Spinal cord (tissue), 10 donors: ENCODE results near the gene CSNK2B. TPM values are rescaled to one million over a fixed set of nuclear protein-coding genes. Genes with fewer than 3 reads are reported as not detected.
A peak's percentile ranks its signal among the peaks of the same experiment; 100 is the strongest.

Experiments used
- DNase-seq, 6 donors: peaks; one replicate each; pipeline versions ENCODE4 v3.0.0 to v3.0.0-alpha.2; 2013 to 2015; ENCODE audit warnings: low spot score in 6 of 6, low read depth in 4 of 6
- H3K27ac ChIP-seq: one replicate; pipeline ENCODE4 v1.5.1; 2013; ENCODE audit warnings: low read depth, low read length, control low read depth
- H3K27me3 ChIP-seq: one replicate; pipeline ENCODE4 v1.6.1; 2013; ENCODE audit warnings: low read length; ENCODE audit not compliant: control insufficient read depth, insufficient read depth
- H3K36me3 ChIP-seq: one replicate; pipeline ENCODE4 v1.6.1; 2013; ENCODE audit warnings: low read length; ENCODE audit not compliant: control insufficient read depth, insufficient read depth
- H3K4me1 ChIP-seq: one replicate; pipeline ENCODE4 v1.6.1; 2013; ENCODE audit warnings: low read length; ENCODE audit not compliant: control insufficient read depth, insufficient read depth
- H3K4me3 ChIP-seq: one replicate; pipeline ENCODE4 v1.5.1; 2013; ENCODE audit warnings: low read depth, low read length, control low read depth
- H3K9me3 ChIP-seq: one replicate; pipeline ENCODE4 v1.6.1; 2013; ENCODE audit warnings: low read length; ENCODE audit not compliant: control insufficient read depth, insufficient read depth
- WGBS: methylation state at CpG from one replicate; pipeline ENCODE4 v1.1.5; 2013; ENCODE audit warnings: missing lambda C conversion rate; ENCODE audit not compliant: insufficient coverage; 5-methylcytosine and 5-hydroxymethylcytosine counted together
- polyA plus RNA-seq, 2 donors: library from polyadenylated mRNA; unstranded; fragments of 120-200 nt; gene quantifications; one replicate each; pipeline ENCODE4 v1.2.1, GENCODE V29; 2013; ENCODE audit not compliant: insufficient read length in 2 of 2
- total RNA-seq, 2 donors: library from RNA; depleted of rRNA in 1 of 2; stranded (reverse); fragments of 120-200 nt in 1 of 2; fragments of >200 nt in 1 of 2; gene quantifications; one replicate each; pipeline versions ENCODE4 v1.2.3 to v1.2.4, GENCODE V29; 2013 to 2014
- donor health status: healthy.

The CSNK2B gene
- total and polyA plus RNA-seq, 4 donors, result 54.3 to 215 (median 198) TPM

GRCh38 chr6:31697555-31697954 is 31.7 kb downstream of the CSNK2B start:
- Histone ChIP-seq H3K36me3 (peaks cover 67% of the 10 kb centered on the region), H3K27me3 (no peaks in the 10 kb centered on the region)
- WGBS, result 67% methylated on average over 1 of the region's 3 CpGs

DNA sequence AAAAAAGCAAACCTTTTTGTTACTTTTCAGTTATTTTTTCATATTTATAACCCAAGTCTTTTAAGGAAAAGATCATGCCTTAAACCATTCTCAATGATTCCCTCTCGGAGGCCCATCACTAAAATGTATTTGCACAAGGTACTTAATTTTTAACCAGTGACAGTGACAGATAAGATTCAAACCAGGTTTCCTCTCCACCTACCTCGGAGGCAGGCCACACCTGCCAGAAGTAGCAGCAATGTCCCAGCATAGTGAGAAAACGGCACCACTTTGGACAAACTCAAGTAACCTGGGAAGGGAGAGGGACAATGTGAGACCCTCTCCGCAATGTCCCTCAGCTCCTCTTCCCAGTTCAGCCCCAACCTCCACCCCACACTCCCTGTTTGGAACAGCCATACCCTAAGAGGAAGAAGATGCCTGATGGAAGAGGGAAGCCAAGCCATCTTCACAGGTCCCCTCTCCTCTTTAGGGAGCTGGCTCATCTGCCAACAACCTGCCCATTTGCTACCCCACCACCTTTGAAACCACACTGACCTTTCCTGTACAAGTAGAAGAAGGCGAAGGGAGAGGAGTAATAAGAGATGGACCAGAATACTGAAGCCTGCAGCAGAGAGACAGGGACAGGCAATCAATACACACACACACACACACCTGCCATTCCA is 35.0 kb downstream of the CSNK2B start:
- Histone ChIP-seq H3K27me3 (no peaks in the 10 kb centered on the region), H3K9me3 (no peaks in the 10 kb centered on the region), H3K27ac (no peak overlapping the region), H3K36me3 (peaks cover 36% of the 10 kb centered on the region), H3K4me3 (no peak overlapping the region), H3K4me1 (peaks cover 22% of the 10 kb centered on the region)
- DNase-seq, result no peak
- WGBS, result 100% methylated on average over 1 of the region's 5 CpGs

More at GRCh38 chr6:31697555-31697954, 31.7 kb downstream of the CSNK2B start:
- Histone ChIP-seq H3K4me1 (peaks cover 14% of the 10 kb centered on the region), H3K4me3 (no peak overlapping the region), H3K9me3 (no peaks in the 10 kb centered on the region), H3K27ac (no peak overlapping the region)
- no peak for DNase-seq

- peak in 2 of 6 donors; percentile 8 to 39 for DNase-seq
- Histone ChIP-seq H3K4me1 (peaks cover 22% of the 10 kb centered on the region), H3K36me3 (peaks cover 26% of the 10 kb centered on the region), H3K27ac (peak overlapping the region; percentile 100), H3K4me3 (peak overlapping the region; percentile 100), H3K27me3 (no peaks in the 10 kb centered on the region), H3K9me3 (no peaks in the 10 kb centered on the region)
- WGBS, result 20% methylated on average over 6 of the region's 7 CpGs
Measured at GRCh38 chr6:31701666-31702404, 36.0 kb downstream of the CSNK2B start.

- Histone ChIP-seq H3K36me3 (peaks cover 23% of the 10 kb centered on the region), H3K27me3 (no peaks in the 10 kb centered on the region), H3K4me1 (peaks cover 22% of the 10 kb centered on the region), H3K9me3 (no peaks in the 10 kb centered on the region), H3K27ac (peak overlapping the region; percentile 100), H3K4me3 (peak overlapping the region; percentile 100)
- WGBS, result 0% methylated on average over 4 of the region's 10 CpGs
- DNase-seq, result no peak
Measured at GRCh38 chr6:31702405-31702818, 36.5 kb downstream of the CSNK2B start.

DNA sequence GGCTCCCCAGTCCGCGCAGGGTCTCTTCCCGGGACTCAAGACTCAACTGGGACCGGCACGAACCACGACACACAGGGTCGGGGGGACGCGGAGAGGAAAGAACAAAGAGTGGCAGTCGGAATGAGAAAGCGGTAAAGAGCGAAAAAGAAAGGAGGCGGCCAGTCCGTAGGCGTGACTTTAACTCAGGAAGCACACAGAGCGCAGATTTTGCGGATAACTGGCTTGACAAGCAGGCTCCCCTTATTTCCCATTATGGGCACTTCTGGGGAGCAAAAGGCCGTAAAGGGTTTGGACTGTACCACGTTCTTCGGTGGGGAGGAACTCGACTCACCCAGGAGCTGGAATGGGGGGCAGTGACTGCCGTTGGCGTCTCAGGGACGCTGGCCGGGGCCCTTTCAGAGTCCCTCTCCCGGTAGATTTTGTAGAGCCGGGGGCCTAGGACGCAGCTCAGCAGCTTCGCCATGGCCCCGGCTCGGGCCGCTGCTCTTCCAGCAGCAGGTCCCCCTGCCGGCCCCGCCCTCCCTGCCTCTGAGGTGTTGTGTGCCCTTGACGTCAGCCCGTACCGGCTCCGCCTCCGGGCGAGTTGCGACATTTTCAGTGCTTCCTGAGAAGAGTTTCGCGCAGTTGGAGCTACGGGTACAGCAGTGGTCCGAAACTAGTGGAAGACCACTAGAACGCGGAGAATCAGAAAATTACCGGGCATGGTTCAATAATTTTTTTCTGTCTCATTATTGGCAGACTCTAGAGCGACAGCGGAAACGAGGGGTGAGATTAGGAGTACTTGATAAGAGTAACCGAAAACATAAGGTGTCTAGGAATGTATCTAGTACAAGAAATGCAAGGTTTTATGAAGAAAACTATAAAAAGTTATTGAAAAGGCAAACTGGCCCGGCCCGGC is 37.2 kb downstream of the CSNK2B start, which contains the start of gene ABHD16A:
ABHD16A (minus strand) TSS at position 506 of the 898 bp plus-strand sequence; CDS start at position 463, 43 bp downstream.
- Histone ChIP-seq H3K27me3 (no peaks in the 10 kb centered on the region), H3K27ac (peak within 1 kb of the TSS; percentile 100), H3K4me1 (peaks cover 22% of the 10 kb centered on the region), H3K36me3 (peaks cover 20% of the 10 kb centered on the region), H3K9me3 (no peaks in the 10 kb centered on the region), H3K4me3 (peak within 1 kb of the TSS; percentile 100)
- 2% methylated on average over 54 of the region's 54 CpGs for WGBS
- peak; percentile 95 to 100 (median 98) for DNase-seq

DNA sequence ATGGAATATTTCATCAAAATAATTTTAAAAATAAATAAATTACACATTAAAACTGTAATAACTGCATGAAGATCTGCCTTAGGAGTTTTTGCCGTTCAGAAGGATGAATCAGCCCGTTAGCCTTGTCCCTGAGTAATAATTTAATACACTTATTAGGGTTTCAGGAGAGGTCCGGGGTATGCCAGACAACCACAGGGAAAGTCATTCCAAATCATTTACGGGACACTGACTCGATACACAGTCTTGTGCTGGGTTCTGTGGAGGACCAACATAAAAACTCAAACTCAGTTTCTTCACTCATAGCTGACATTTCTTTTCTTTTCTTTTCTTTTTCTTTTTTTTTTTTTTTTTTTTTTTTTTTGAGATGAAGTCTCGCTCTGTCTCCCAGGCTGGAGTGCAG is 40.1 kb downstream of the CSNK2B start:
- Histone ChIP-seq H3K4me3 (no peak overlapping the region), H3K27ac (no peak overlapping the region), H3K27me3 (no peaks in the 10 kb centered on the region), H3K4me1 (peaks cover 19% of the 10 kb centered on the region), H3K9me3 (no peaks in the 10 kb centered on the region), H3K36me3 (peaks cover 3% of the 10 kb centered on the region)
- WGBS, result no CpG with 5 or more reads among the region's 6 CpGs
- DNase-seq, result no peak

GRCh38 chr6:31706599-31706998 is 40.7 kb downstream of the CSNK2B start, which contains the start of gene LY6G6F:
Gene LY6G6F, plus strand, starts transcription at chr6:31706866. Its CDS starts 41 bp downstream, at chr6:31706907.
- H3K4me3 ChIP-seq, result no peak within 1 kb of the TSS
- 88% methylated on average over 2 of the region's 3 CpGs for WGBS
- no peak for DNase-seq
- no peaks in the 10 kb centered on the region for H3K27me3 ChIP-seq
- no peaks in the 10 kb centered on the region for H3K9me3 ChIP-seq
- peaks cover 14% of the 10 kb centered on the region for H3K4me1 ChIP-seq
- no peaks in the 10 kb centered on the region for H3K36me3 ChIP-seq
- no peak within 1 kb of the TSS for H3K27ac ChIP-seq

DNA sequence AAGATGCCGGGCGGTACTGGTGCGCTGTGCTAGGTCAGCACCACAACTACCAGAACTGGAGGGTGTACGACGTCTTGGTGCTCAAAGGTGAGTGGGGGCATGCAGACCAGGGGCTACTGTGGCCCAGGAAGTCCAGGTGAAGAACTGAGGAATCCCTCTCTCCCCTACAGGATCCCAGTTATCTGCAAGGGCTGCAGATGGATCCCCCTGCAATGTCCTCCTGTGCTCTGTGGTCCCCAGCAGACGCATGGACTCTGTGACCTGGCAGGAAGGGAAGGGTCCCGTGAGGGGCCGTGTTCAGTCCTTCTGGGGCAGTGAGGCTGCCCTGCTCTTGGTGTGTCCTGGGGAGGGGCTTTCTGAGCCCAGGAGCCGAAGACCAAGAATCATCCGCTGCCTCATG is 41.8 kb downstream of the CSNK2B start:
- no peaks in the 10 kb centered on the region for H3K27me3 ChIP-seq
- WGBS, result 88% methylated on average over 3 of the region's 10 CpGs
- no peak overlapping the region for H3K27ac ChIP-seq

DNA sequence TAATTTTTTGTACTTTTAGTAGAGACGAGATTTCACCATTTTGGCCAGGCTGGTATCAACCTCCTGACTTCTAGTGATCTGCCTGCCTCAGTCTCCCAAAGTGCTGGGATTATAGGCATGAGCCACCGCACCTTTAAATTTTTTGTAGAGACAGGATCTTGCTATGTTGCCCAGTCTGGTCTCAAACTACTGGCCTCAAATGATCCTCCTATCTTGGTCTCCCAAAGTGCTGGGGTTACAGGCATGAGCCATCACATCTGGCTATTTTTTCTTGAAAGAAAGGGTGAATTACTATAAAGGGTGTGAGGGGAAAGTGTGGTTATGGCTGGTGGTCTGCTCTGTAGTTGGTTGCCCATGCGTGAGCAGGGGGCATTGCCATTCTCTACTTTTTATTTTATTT is 42.3 kb downstream of the CSNK2B start:
- Histone ChIP-seq H3K36me3 (no peaks in the 10 kb centered on the region), H3K9me3 (no peaks in the 10 kb centered on the region), H3K27ac (no peak overlapping the region), H3K4me1 (peaks cover 7% of the 10 kb centered on the region), H3K4me3 (no peak overlapping the region), H3K27me3 (no peaks in the 10 kb centered on the region)
- DNase-seq, result no peak
- 100% methylated on average over 2 of the region's 3 CpGs for WGBS

More for the DNA sequence above, 41.8 kb downstream of the CSNK2B start:
- Histone ChIP-seq H3K36me3 (no peaks in the 10 kb centered on the region), H3K4me1 (peaks cover 7% of the 10 kb centered on the region), H3K9me3 (no peaks in the 10 kb centered on the region), H3K4me3 (no peak overlapping the region)
- DNase-seq, result no peak
